Body of pancreas (tissue), 4 donors: ENCODE data around the gene QKI.

Source experiments
- POLR2A ChIP-seq, 3 donors: fragments of 450-650 bp; IDR thresholded peaks; one replicate each; pipeline ENCODE4 v1.6.1; 2016; ENCODE audit warnings: antibody characterized with exemption in 3 of 3, mild to moderate bottlenecking in 2 of 3
- TF ChIP-seq, protein P1 (sequence below), 7 experiments: fragments of 450-650 bp in 4 of 7; fragments of 200-600 bp in 3 of 7; sonication (generic) in 3 of 7; IDR thresholded peaks; one replicate each; pipeline ENCODE4 v1.5.1; 2016 to 2019; ENCODE audit warnings: antibody characterized with exemption in 7 of 7

DNA sequence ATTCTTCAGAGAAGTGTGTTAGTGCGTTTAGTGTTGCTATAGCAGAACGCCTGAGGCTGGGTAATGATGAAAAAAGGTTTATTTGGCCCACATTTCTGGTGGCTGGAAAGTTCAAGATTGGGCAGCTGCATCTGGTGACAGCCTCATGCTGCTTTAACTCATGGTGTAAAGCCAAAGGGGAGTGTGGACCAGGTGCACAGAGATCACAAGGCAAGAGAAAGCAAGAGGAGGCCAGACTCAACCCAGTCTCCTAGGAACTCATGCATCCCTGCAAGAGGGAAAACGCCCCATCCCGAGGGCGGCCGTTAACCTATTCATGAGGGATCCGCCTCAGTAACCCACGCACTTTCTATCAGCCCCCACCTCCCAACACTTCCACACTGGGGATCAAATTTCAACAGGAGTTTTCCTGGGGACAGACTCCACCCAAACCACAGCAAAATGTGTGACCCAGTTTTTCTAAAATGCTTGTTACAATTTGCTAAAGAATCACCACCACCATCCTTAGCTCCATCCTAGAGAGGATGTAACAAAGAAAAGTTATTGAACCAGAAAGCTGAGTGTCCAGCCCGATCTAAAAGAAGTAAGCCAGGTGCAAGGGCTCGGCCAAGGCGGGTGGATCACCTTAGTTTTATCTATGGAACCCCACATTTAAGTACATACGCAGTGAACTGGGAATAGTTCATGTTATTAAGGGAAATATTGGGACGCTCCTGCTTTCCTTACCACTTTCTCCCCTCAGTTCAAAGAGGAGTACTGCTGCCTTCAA is 164.8 kb downstream of the QKI start:
- TF ChIP-seq, protein P1, sequence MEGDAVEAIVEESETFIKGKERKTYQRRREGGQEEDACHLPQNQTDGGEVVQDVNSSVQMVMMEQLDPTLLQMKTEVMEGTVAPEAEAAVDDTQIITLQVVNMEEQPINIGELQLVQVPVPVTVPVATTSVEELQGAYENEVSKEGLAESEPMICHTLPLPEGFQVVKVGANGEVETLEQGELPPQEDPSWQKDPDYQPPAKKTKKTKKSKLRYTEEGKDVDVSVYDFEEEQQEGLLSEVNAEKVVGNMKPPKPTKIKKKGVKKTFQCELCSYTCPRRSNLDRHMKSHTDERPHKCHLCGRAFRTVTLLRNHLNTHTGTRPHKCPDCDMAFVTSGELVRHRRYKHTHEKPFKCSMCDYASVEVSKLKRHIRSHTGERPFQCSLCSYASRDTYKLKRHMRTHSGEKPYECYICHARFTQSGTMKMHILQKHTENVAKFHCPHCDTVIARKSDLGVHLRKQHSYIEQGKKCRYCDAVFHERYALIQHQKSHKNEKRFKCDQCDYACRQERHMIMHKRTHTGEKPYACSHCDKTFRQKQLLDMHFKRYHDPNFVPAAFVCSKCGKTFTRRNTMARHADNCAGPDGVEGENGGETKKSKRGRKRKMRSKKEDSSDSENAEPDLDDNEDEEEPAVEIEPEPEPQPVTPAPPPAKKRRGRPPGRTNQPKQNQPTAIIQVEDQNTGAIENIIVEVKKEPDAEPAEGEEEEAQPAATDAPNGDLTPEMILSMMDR (IDR thresholded peaks at IDR 0.05): no peak
- no peak for TF ChIP-seq POLR2A (IDR thresholded peaks at IDR 0.05)
